ENCODE measurements around the gene FANCF.

The FANCF gene

GRCh38 chr11:22624742-22625447 is 728 bp downstream of the FANCF start:
- DNase-seq: no peak

GRCh38 chr11:22617868-22618267 is 7.8 kb downstream of the FANCF start:
- no peak for DNase-seq

GRCh38 chr11:22603933-22604332 is 21.7 kb downstream of the FANCF start:
- no peak for DNase-seq

- no peak for DNase-seq
Observed at GRCh38 chr11:22602504-22602903, 23.1 kb downstream of the FANCF start.

GRCh38 chr11:22599458-22599857 is 26.2 kb downstream of the FANCF start:
- DNase-seq: no peak

GRCh38 chr11:22597062-22597461 is 28.6 kb downstream of the FANCF start:
- DNase-seq: no peak

- DNase-seq: no peak
Observed at GRCh38 chr11:22584976-22585375, 40.6 kb downstream of the FANCF start.

- no peak for DNase-seq
Observed at GRCh38 chr11:22583963-22584492, 41.6 kb downstream of the FANCF start.

GRCh38 chr11:22582151-22582410 is 43.5 kb downstream of the FANCF start:
- DNase-seq: no peak

GRCh38 chr11:22581354-22582150 is 44.1 kb downstream of the FANCF start:
- no peak for DNase-seq

- no peak for DNase-seq
Observed at GRCh38 chr11:22577854-22578253, 47.8 kb downstream of the FANCF start.

Data from activated T-cell treated with anti-CD3 and anti-CD28 coated beads, Interleukin-2, amount 50 U/mL, for 48 hours (primary cell).